T47D (cell line): Measurements from ENCODE around the gene HBG2.
"Not testable (repeated sequence)": the region's sequence is repeated elsewhere in the genome, so short reads cannot be mapped to it uniquely, and the experiment has no call there.

ENCODE experiments used
- DNase-seq, 2 experiments: peaks; one replicate each; pipeline versions ENCODE4 v3.0.0 to v3.0.0-alpha.2; 2011 to 2012; ENCODE audit warnings: low read depth in 1 of 2, low spot score in 1 of 2
- JUND ChIP-seq: IDR thresholded peaks from 2 replicates; pipeline ENCODE4 v1.6.1; 2012; ENCODE audit warnings: low read depth
- in situ Hi-C: cut with HindIII; loops from 2 replicates; pipeline ENCODE4 v1.10.0; 2016; ENCODE audit warnings: low sequenced_read_pairs, low pct_unique_long_range_greater_than_20kb

Gene HBG2

GRCh38 chr11:5277807-5278382 is 23.3 kb upstream of the HBG2 start:
- in situ Hi-C loops: no loop called here
- no peak for DNase-seq
- TF ChIP-seq JUND: no peak

- DNase-seq: no peak
- in situ Hi-C loops: no loop called here
- TF ChIP-seq JUND: no peak
Observed at GRCh38 chr11:5276697-5277096, 22.1 kb upstream of the HBG2 start.

- in situ Hi-C loops: no loop called here
- no peak for TF ChIP-seq JUND
- DNase-seq: no peak
Observed at GRCh38 chr11:5275369-5276110, 21.0 kb upstream of the HBG2 start.

- no peak for TF ChIP-seq JUND
- DNase-seq: no peak
- in situ Hi-C loops: no loop called here
Observed at GRCh38 chr11:5274395-5274794, 19.8 kb upstream of the HBG2 start.

DNA sequence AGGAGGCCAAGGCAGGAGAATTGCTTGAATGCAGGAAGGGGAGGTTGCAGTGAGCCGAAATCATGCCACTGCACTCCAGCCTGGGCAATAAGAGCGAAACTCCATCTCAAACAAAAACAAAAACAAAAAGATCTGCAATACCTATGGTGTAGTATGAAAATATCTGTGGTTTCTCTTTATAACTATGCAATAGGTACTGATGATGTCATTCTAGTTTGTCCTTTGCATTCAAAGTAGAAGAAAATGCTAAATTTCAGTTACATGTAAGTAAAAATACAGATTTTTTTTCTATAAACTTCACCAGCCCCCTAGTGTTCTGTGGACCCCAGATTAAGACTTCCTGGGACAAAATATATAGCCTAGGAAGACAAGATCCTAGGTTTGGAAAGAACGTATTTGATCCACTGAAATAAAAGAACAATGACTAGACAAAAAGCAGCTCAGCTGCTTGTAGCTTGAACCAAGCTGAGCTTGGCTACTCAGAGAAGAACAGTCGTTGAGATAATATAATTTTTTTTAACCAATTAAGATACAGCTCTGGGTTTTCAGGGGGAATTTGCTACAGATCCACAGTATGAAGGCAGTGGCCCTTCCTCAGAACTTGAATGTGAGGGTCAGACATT is 17.9 kb upstream of the HBG2 start:
- no peak for DNase-seq
- no peak for TF ChIP-seq JUND
- in situ Hi-C loops: no loop called here

DNA sequence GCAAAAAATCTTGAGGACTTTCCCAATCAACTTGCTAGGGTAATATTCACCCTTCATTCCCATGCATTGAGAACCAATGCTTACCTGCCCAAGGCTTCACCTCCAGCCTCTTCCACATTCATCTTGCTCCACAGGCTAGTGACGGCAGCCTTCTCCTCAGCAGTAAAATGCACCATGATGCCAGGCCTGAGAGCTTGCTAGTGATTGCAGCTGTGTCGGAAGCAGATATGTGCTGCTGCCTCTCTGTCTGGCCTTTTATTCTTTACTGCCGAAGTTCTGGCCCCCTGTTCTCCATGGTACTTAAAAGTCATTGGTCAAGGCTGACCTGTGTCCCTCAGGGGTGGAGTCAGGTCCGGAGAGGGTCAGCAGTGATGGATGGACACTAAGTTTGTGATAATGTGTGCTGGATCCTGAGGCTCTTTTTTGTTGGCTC is 15.2 kb upstream of the HBG2 start, which contains the start of gene HBE1:
Gene HBE1 (minus strand): TSS at position 231 of the 433 bp plus-strand sequence. CDS start 55 bp downstream, at position 176.
- in situ Hi-C loops: no loop called here
- no peak for TF ChIP-seq JUND
- no peak for DNase-seq

DNA sequence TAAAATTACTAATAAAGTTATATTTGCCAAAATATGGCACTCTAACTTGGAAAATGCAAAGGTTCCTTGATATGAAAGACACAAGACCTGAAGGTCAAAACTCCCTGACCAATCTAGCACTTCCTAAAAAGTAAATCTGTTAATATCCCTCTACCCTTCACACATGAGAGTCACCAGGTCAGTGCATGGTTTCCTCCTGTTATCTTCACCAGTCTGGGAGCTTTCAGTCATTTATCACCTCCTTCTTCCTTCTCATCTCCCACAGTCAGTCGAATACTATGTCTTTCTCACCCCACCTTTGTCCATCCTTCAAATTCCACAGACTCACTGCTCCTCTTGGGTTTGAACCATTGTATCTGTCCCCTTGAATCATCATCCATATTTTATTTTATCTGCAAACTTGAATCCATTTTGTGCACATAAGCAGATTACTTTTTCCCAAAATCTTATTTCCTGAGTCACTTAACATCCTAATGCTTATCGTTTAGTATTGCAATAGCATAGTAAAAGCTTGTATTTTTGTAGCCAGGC is 12.5 kb upstream of the HBG2 start:
- no peak for TF ChIP-seq JUND
- in situ Hi-C loops: no loop called here
- DNase-seq: no peak

DNA sequence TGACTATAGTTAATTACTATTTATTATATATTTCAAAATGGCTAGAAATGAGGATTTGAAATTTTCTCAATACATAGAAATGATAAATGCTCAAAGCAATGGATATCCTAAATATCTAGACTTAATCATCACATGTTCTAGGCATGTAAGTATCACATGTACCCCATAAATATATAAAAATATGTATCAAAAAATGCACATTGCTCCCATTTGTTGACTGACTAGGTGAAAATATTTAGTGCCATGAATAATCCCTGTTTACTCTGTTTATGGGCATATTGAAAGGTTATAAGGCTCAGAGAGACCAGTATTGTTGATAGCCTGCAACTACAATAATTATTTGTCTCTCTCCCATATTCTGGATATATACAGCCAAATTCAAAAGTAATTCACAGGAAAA is 12.0 kb upstream of the HBG2 start:
- no peak for DNase-seq
- TF ChIP-seq JUND: no peak
- in situ Hi-C loops: no loop called here

- TF ChIP-seq JUND: no peak
- in situ Hi-C loops: no loop called here
- DNase-seq: no peak
Observed at GRCh38 chr11:5265832-5266231, 11.3 kb upstream of the HBG2 start.

DNA sequence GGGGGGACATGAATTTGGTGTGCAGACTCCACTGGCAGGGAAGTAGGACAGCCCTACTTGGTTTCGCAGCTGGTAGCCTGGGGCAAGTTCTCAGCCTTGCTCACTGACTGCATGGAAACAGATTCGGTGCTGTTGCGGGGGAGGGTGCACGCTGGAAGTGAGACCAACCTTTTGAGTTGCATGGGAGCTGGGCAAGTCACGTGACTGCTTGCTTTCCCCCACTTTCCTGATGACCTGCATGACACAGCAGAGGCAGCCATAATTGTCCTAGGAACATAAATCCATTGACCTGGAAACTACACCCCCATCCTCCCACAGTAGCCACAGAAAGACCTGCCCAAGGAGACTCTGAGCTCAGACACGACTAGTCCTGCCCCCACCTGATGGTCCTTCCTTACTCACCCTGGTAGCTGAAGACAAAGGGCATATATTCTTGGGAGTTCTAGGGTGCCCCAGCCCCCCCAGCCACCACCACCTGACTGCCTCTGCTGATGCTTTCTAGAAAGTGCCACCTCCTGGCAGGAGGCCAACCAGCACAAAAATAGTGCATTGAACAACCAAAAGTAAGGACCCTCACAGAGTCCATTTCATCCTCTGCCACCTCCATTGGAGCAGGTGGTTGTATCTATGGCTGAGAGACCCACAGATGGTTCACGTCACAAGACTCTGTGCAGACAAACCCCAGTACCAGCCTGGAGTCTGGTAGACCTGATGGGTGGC is 4.1 kb upstream of the HBG2 start:
- DNase-seq: no peak
- no peak for TF ChIP-seq JUND
- in situ Hi-C loops: no loop called here

DNA sequence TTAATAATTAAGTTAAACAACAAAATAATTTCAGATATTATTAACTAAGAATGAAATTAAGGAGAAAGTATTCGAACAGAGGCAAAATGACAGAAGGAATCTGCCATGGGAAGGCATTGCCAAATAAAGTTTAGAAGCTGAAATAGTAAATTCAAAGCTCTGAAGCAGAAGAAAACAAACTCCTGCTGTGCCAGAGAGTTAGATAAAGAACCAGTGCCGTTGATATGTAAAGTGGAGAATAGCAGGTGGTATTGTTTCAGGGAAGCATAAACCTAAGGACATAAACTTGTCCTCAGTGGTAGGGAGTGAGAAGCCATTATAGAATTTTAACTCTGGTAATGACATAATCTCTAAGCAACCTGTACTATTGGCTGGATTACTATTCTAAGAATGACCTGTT is 2.7 kb upstream of the HBG2 start:
- in situ Hi-C loops: no loop called here
- no peak for DNase-seq
- TF ChIP-seq JUND: no peak

DNA sequence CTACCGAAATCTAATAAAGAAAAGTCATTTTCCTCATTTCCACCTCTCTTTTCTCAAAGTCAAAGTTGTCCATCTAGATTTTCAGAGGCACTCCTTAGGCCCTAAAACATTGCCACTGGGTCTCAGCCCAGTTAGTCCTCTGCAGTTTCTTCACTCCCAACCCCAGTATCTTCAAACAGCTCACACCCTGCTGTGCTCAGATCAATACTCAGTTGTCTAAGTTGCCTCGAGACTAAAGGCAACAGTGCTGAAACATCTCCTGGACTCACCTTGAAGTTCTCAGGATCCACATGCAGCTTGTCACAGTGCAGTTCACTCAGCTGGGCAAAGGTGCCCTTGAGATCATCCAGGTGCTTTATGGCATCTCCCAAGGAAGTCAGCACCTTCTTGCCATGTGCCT is 558 bp downstream of the HBG2 start:
- DNase-seq, in situ Hi-C loops: not testable (repeated sequence)

DNA sequence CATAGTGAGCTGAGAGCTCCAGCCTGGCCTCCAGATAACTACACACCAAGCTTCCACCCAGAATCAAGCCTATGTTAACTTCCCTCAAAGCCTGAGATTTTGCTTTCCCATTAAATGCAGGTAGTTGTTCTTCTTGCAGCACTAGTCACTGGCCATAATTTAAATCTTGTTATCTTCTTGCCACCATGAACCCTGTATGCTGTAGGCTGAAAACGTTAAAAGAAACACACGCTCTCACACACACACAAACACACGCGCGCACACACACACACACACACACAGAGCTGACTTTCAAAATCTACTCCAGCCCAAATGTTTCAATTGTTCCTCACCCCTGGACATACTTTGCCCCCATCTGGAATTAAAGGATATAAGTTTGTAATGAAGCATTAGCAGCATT is 1.1 kb downstream of the HBG2 start:
- in situ Hi-C loops, DNase-seq: not testable (repeated sequence)
